KOPT-K1 (cell line): ENCODE data around the gene CNTN4.

Source experiments
- H3K27ac ChIP-seq: fragments of 200-600 bp; sonication (generic); 2 replicates; pipeline ENCODE4 v1.5.1; 2016; ENCODE audit warnings: antibody characterized with exemption, mild to moderate bottlenecking, low read depth, low read length; ENCODE audit not compliant: poor library complexity, severe bottlenecking
- H3K36me3 ChIP-seq: fragments of 200-600 bp; sonication (generic); 2 replicates; pipeline ENCODE4 v1.5.1; 2017; ENCODE audit warnings: antibody characterized with exemption, mild to moderate bottlenecking, low read length, moderate library complexity; ENCODE audit not compliant: insufficient read depth
- H3K9me3 ChIP-seq: fragments of 200-600 bp; sonication (generic); 2 replicates; pipeline ENCODE4 v1.5.1; 2017; ENCODE audit warnings: antibody characterized with exemption, low read length, mild to moderate bottlenecking; ENCODE audit not compliant: insufficient read depth, poor library complexity, severe bottlenecking

CNTN4 gene

DNA sequence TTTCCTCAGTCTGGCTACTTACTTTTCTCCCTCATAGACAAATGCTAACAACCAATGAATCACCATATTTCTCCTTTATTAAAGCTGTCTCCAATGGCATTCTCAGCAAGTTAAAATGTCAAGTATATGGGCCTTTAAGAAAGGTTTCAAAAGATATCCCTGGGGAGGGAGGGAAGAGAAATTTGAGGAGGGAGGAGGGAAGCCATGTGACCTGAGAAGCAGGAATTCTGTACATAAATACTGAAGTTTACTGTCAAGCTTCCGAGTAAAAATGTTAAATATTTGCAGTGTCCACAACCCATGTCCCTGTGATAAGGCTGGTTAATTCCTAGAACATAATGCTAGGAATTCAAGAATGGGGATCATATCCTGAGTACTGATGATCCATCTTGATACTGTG lies 175.9 kb downstream of the CNTN4 start:
- H3K36me3 ChIP-seq, result no peaks in the 10 kb centered on the region
- no peaks in the 10 kb centered on the region for H3K9me3 ChIP-seq
- H3K27ac ChIP-seq, result no peak overlapping the region

DNA sequence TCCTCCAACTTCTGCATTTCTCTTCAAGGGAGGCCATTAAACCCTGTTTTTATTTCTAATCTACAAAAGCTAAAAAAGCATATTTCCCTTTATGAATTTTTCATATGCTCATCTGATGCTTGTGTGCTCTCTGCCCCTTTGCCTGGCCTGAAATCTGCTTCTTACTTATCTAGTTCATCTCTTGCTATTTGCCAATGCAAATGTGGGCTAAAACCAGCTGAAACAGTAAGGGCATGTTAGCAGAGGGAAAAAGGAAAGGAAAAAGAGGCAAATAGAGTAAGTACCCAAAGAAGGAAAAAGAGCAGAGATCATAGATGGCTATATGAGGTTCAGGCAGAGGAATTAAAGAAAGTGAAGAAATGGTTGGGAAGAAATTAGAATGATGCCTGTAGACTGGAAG lies 185.2 kb downstream of the CNTN4 start:
- Histone ChIP-seq H3K36me3 (no peaks in the 10 kb centered on the region), H3K9me3 (no peaks in the 10 kb centered on the region), H3K27ac (no peak overlapping the region)

DNA sequence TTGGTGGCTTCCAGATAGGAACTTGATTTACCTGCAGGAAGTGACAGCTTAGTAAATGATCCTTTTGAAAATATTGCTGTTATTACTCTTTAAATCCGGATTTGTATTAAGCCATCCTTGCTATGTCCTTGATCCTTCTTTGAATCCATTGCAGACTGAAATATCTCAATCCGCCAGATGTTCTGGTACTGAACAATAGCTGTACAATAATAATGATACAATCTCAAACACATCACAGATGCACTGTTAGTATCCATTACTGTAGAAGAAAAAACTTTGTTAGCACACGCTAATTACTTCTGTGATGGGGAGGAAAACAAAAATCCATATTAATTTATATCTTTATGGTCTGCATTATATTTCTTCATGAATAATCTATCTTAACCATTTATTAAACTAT lies 202.3 kb downstream of the CNTN4 start:
- no peaks in the 10 kb centered on the region for H3K36me3 ChIP-seq
- H3K27ac ChIP-seq, result no peak overlapping the region
- no peaks in the 10 kb centered on the region for H3K9me3 ChIP-seq

DNA sequence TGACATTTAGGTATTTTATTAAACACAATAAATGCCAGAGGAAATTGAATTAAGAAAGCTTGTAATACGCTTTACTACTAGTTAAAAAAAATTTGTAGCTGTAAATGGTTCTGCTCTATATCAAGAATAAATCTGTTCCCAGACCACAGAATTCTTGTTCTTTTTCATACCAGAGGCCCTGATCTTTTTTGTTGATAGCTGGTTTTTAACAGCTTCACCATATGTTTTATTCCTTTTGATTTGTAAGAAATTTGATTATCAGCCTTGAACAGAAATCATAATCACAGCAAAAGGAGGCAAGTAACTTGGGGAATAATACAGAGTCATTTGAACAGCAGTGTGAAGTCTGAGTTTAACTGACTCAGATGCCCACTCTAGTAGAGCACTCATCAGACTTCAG lies 202.7 kb downstream of the CNTN4 start:
- Histone ChIP-seq H3K36me3 (no peaks in the 10 kb centered on the region), H3K9me3 (no peaks in the 10 kb centered on the region)

DNA sequence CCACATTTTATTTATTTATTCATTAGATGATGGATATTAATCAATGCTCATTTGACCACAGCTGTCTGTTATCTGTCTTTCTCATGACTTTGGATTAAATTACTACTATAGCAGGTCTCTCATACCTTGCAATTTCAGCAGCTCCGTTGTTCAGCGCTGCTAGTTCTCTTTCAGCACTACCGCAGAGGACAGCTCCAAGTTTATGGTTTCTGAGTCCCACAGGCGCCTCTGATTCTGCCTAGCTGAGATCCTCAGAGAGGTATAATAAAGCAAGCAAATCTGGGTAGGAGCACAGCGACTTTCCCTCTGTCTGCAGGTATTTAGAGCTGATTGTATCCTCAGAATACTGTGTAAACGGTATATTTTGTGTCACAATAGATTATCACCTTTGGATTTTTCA lies 204.9 kb downstream of the CNTN4 start:
- H3K27ac ChIP-seq, result no peak overlapping the region
- H3K36me3 ChIP-seq, result no peaks in the 10 kb centered on the region
- no peaks in the 10 kb centered on the region for H3K9me3 ChIP-seq

More for the DNA sequence above, 202.7 kb downstream of the CNTN4 start:
- no peak overlapping the region for H3K27ac ChIP-seq

DNA sequence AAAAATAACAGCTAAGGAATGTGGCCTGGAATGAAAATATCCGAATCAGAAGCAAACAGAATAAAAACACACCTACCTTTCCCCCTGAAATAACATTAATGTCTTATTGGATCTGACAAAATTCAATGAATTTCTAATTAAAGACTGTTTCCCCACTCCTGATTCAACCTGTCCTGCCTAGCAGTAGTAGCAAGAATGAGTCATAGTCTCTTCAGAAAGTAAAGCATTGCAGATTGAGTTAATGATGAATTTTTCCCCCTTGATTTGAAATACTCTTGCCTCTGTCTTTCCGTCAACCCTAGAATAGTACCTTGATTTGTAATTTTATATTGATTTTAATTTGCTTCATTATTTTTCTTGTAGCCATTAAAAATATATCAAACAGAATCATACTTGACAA lies 212.4 kb downstream of the CNTN4 start:
- Histone ChIP-seq H3K36me3 (no peaks in the 10 kb centered on the region), H3K9me3 (no peaks in the 10 kb centered on the region), H3K27ac (no peak overlapping the region)

DNA sequence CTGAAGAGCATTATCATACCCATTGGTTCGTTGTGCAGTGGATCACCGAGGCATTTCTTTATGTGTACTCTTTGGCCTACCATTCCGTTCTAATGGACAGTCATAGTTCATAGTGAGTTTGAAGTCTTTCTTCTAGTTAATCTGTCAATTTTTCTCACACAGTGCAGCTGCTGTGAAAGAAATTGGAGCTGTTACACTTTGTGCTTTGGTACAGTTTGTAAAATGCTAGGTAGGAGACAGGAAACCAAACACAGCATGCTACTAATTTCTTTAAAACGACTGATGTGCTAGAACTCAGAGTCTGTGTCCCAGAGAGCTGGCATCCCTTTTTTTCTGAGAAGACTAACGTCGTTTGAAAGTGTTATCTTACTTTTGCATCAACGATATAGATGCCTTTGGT lies 218.9 kb downstream of the CNTN4 start:
- Histone ChIP-seq H3K36me3 (no peaks in the 10 kb centered on the region), H3K27ac (no peak overlapping the region), H3K9me3 (no peaks in the 10 kb centered on the region)

DNA sequence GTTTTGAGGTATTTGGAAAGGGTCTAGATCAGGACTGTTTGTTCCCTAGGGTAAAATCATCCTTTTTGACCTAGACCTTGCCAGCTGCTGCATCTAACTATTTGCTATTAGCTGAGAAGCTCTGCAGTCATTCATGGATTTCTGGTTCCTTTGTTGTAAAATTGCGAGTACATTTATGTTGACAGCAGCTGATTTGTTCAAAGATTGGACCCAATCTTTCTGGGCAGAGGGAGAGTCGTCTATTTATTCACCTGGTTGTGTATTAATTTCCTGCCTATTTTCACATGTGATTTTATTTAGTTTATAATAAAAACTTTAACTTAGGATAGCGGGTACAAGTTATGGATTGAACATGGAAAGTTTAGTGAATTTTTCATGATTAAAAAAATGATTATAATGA lies 236.3 kb downstream of the CNTN4 start:
- Histone ChIP-seq H3K9me3 (no peaks in the 10 kb centered on the region), H3K27ac (no peak overlapping the region), H3K36me3 (no peaks in the 10 kb centered on the region)

DNA sequence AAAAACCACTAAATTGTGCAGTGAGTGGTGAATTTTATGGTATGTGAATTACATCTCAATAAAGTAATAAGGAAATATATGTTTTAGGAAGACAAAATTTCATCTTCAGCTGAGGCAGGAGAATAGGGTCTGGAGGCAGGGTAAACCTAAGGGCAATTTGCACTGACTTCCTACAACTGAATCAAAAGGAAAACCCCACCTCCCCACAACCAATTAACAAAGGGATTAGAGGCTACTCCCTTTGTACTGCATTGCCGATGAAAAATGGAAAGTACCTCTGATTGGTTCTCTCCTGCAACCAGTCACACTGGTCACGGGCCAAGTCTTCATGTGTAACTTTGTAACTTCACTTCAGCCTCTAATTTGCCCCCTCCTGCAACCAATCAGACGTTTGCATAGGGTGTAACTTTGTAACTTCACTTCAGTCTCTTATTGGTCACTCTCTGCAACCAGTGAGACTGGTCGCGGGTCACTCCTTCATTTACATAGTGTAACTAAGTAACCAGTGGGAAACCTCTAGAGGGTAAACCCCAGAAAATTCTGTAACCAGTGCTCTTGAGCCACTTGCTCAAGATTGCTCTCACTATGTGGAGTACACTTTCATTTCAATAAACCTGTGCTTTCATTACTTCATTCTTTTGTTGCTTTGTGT lies 244.5 kb downstream of the CNTN4 start:
- H3K27ac ChIP-seq, result no peak overlapping the region
- H3K36me3 ChIP-seq, result no peaks in the 10 kb centered on the region
- no peaks in the 10 kb centered on the region for H3K9me3 ChIP-seq

DNA sequence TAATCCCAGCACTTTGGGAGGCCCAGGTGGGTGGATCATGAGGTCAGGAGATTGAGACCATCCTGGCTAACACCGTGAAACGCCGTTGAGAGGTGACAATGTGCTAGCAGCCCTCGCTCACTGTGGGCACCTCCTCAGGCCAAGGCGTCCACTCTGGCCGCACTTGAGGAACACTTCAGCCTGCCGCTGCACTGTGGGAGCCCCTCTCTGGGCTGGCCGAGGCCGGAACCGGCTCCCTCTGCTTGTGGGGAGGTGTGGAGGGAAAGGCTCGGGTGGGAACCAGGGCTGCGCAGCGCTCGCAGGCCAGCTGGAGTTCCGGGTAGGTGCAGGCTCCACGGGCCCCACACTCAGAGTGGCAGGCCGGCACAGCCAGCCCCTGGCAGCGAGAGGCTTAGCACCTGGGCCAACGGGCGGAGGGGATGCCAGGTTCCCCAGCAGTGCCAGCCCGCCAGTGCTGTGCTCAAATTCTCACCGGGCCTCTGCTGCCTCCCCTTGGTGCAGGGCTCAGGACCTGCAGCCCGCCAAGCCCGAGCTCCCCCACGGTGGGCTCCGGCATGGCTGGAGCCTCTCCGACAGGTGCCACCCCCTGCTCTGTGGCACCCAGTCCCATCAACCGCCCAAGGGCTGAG lies 253.6 kb downstream of the CNTN4 start:
- H3K36me3 ChIP-seq, result no peaks in the 10 kb centered on the region
- no peak overlapping the region for H3K27ac ChIP-seq
- no peaks in the 10 kb centered on the region for H3K9me3 ChIP-seq

DNA sequence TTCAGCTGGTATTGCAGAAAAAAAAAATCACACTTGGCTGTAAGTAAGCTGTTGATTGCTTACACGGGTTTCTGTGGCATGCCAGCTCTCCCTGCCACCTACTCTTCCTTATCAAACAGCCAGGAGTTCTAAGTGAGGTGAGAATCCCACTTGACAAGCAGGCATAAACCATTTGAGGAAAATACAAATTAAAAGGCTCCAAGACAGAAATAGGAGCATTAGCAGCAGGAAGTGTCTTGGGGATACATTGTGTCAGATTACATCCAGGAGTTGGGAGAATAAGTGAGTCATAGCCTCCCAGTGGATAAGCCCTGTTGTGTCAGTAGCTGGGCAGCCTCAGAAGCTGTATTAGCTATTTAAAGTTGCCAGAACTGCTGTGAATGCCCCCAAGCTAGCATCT lies 256.0 kb downstream of the CNTN4 start:
- H3K36me3 ChIP-seq, result no peaks in the 10 kb centered on the region
- no peaks in the 10 kb centered on the region for H3K9me3 ChIP-seq
- H3K27ac ChIP-seq, result no peak overlapping the region

DNA sequence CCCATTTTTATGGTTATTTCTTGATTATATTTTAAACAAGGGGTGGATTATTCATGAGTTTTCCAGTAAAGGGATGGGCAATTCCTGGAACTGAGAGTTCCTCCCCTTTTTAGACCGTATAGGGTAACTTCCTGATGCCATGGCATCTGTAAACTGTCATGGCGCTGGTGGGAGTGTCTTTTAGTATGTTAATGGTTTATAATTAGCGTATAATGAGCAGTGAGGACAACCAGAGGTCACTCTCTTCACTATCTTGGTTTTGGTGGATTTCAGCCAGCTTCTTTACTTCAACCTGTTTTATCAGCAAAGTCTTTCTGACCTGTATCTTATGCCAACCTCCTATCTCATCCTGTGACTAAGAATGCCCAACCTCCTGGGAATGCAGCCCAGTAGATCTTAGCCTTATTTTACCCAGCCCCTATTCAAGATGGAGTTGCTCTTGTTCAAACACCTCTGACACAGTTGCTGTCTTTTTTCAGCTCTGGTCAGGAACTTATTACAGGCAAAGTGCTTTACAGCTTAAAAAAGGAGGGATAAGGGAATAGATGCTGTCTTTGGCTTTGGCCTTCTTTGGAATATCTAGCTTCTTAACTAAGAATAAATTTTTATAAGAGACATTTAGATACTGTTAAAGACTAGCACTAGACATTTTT lies 257.8 kb downstream of the CNTN4 start:
- Histone ChIP-seq H3K36me3 (no peaks in the 10 kb centered on the region), H3K27ac (no peak overlapping the region), H3K9me3 (no peaks in the 10 kb centered on the region)

DNA sequence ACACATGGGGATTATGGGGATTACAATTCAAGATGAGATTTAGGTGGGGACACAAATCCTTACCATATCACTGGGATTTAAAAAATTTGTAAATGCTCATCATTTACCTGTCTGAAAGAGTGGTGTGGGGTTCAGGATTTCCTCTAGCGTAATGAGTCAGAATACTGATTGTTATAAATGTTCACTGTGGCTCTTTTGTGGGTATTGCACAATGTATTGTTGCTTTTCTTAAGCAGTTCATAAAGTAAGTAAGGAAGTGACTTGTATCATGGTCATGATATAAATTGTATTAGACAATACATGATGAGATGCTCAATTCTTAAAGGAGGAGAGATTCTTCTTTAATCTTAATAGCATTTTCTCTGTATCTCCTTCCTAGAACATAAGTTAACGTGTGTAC lies 262.1 kb downstream of the CNTN4 start:
- Histone ChIP-seq H3K27ac (no peak overlapping the region), H3K9me3 (no peaks in the 10 kb centered on the region), H3K36me3 (no peaks in the 10 kb centered on the region)

DNA sequence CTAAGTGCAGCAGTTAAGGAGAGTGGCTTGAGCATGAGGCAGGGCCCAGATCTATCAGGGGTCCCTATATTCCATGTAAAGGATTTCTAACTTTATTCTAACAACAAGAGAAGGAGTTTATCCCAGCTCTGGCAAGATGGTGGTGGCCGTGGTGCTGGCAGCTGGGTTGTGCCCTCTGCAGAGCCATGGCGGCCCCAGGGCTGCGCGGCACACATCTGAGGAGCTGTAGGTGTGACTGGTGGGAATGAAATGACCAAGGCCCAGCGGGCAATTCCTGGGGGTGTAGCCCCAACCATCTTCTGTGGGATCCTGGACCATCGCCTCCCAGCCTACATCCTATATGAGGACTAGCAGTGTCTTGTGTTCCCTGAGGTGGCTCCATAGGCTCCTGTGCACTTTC lies 263.5 kb downstream of the CNTN4 start:
- Histone ChIP-seq H3K36me3 (no peaks in the 10 kb centered on the region), H3K9me3 (no peaks in the 10 kb centered on the region), H3K27ac (no peak overlapping the region)

DNA sequence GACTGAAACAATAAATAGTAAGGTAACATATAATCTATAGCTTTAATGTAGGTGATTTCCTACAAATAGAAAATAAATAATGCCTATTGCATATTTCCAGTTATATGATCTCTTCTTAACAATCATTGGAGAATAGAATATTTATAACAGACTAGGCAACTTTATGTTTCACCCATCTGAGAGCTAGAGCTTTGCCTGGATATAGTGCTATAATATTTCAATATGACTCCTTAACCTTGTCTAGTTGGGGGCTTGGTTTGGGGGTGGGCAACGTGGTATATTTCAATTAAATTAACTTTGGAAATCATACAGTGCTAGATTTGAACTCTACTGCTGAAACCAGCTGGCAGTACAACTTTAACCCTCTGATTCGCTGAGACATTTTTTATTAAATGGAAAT lies 265.2 kb downstream of the CNTN4 start:
- Histone ChIP-seq H3K36me3 (no peaks in the 10 kb centered on the region), H3K9me3 (no peaks in the 10 kb centered on the region), H3K27ac (no peak overlapping the region)

DNA sequence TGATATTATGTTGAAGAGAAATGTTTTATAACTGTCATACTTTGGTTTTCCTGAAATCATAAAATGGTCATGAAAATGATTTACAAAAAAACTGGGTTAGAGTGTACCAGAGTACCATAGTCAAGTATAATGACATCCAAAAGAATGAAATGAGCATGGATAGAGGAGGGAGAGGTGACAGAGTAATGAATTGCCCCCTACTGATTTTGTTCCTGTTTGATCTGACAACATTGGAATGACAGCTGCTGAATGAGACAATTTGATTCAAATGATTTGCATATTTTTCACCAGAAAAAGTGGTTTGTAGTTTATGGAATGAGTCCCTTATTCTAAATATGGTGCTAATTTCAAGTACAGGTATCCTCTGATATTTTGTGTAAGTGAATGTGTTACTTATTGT lies 271.7 kb downstream of the CNTN4 start:
- no peak overlapping the region for H3K27ac ChIP-seq
- H3K36me3 ChIP-seq, result no peaks in the 10 kb centered on the region

More for the DNA sequence above, 271.7 kb downstream of the CNTN4 start:
- H3K9me3 ChIP-seq, result no peaks in the 10 kb centered on the region
